HG02870 (cell line): ENCODE measurements around the gene APOC3.
A peak's percentile ranks its signal among the peaks of the same experiment; 100 is the strongest.

Experiments
- ATAC-seq: cut with Tn5 transposase; IDR thresholded peaks from one replicate; pipeline ENCODE4 v1.9.1; 2021; ENCODE audit warnings: mild to moderate bottlenecking, moderate library complexity; ENCODE audit not compliant: unreplicated experiment

APOC3 gene

DNA sequence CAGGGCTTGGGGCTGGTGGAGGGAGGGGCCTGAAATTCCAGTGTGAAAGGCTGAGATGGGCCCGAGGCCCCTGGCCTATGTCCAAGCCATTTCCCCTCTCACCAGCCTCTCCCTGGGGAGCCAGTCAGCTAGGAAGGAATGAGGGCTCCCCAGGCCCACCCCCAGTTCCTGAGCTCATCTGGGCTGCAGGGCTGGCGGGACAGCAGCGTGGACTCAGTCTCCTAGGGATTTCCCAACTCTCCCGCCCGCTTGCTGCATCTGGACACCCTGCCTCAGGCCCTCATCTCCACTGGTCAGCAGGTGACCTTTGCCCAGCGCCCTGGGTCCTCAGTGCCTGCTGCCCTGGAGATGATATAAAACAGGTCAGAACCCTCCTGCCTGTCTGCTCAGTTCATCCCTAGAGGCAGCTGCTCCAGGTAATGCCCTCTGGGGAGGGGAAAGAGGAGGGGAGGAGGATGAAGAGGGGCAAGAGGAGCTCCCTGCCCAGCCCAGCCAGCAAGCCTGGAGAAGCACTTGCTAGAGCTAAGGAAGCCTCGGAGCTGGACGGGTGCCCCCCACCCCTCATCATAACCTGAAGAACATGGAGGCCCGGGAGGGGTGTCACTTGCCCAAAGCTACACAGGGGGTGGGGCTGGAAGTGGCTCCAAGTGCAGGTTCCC, at the start of gene APOC3:
Gene APOC3, plus strand, starts transcription at position 383 of the 659 bp plus-strand sequence. CDS start 676 bp downstream, outside the sequence.
- ATAC-seq = no peak

DNA sequence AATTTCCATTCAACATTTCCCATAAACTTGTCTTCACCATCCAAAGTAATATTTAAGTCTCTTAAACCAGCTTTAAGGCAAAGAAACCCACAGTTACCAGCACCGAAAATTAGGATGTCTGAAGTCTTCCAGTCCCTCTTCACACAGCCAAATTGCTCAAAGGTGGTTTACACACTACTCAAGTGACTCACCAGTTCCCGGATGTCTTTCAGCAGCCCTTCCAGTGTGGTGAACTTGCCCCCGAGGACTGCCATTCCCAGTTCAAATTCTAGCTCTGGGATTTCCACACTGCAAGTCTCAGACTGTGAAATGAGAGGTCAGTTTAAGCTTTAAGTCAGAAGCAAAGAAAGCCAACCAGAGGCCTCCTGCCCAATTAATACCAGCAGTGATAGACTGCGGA, 47.0 kb upstream of the APOC3 start:
- ATAC-seq = peak; percentile 52

DNA sequence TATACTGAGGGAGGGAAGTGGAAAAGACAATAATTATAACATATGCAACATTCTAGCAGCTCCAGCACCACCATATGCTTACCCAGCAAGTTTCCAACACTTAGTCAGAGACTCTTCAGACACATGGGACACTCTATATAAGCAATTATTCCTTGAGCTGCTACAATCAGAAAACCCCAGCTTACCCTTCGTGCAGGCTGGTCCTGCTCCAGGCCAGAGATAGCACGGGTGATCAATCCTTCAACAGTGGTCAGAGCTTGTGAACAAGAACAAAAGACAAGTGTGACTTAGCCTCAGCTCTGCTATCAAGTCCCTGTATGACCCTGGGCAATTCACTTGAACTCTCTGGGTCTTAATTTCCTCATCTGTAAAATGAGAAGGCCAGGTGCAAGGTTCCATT, 43.4 kb upstream of the APOC3 start:
- ATAC-seq = no peak

DNA sequence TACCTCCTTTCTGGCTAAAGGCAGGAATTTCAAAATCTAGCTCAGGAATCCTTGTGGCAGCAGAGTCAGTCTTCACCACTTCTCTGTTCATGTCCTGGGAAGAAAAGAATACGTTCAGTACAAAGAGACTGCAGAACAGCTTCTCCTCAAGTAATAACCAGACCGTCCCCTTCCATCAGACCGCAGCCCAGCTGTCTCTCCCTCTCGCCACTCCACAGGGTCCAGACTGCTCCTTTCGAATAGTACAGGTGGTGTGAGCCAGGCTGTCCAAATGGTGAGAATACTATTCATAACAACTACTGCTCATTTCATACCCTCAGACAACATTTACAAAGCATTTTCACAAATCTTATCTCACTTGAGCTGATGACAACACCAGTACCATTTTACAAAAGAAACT, 42.7 kb upstream of the APOC3 start:
- no peak for ATAC-seq

DNA sequence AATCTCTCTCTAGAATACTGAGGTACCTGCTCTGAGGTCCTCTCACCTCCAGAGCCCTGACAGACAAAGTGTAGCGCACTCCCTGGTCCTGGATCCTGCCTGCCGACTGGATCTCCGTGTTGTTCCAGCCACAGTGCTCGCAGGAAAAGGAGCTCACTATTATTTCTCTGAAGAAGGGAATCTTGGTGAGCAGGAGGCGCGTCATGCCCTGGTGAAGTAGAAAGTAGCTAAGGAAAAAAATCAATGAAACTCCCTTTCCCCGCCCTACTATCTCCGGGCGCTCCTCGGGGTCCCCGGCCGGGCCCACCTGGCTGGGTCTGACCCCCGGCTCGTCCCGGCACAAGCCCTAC, 42.3 kb upstream of the APOC3 start:
- ATAC-seq = no peak

DNA sequence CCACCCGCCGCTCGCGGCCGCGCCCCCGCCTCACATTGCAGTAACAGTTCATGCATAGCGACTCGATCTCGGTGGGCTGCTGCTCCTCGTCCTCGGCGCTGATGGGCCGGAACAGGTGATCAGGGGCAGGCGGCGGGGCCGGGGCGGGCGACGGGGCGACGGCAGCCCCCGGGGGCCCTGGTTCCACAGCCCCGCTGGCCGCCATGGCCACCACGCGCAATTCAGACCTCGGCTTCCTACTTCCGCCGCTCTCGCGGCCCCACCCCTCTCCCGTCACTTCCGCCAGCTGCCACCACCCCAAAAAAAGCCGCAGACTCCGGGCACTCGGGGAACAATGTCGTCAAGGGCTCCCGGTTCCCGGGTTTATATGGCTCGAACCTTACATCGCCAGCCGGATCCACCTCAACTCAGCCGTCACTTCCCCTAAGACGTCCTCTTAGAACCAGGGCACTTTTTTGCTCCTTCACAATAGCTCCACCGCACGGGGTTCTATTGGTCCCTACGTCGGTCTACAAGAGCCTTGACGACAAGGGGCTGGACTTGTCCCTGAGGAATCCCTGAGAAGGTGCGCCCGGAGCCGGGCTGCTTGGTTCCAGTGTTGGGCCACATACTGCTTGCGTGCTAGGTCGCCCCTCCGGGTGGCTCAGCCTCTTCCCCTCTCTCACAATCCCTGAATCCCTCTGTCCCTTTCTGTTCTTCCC, 41.8 kb upstream of the APOC3 start, which contains the start of gene ZPR1:
Gene ZPR1, minus strand, starts transcription at position 238 of the 701 bp plus-strand sequence. Its CDS starts 33 bp downstream, at position 205.
- peak; percentile 82 for ATAC-seq

DNA sequence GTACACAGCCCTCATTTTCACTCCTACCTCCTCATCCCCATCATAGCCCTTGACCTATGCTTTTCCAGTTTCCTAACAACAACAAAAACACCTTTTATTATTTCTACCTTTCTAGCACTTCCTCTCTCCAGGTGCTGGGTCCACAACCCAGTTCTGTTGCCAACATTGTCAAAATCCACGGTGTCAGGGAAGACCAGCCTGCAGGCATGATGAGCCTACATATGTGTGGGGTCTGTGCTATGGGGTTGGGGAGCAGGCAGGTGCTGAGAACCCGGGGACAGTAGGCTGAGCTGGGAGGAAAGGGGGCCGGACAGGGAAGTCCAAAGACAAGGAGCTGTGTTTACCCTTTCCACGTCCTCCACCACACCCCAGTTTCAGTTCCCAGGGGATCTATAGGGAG, 41.2 kb upstream of the APOC3 start:
- no peak for ATAC-seq

DNA sequence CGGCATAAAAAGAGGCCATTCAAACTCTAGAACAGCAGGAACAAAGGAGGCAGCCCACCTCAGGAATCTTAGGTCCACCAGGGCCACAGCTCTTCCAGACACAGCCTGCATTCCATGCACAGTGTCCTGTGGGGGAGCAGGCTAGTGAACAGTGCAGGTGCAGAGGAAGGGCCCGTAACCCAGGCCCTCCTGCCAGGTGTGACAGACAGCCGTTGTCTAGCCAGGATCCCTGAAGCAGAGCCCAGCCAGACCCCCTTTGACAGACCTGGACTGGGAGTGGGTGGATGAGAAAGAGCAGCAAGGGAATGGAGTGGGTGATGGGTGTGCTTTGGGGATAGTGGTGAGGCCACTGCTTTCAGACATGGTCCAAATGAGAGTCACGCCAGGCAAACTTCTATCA, 40.7 kb upstream of the APOC3 start:
- no peak for ATAC-seq

DNA sequence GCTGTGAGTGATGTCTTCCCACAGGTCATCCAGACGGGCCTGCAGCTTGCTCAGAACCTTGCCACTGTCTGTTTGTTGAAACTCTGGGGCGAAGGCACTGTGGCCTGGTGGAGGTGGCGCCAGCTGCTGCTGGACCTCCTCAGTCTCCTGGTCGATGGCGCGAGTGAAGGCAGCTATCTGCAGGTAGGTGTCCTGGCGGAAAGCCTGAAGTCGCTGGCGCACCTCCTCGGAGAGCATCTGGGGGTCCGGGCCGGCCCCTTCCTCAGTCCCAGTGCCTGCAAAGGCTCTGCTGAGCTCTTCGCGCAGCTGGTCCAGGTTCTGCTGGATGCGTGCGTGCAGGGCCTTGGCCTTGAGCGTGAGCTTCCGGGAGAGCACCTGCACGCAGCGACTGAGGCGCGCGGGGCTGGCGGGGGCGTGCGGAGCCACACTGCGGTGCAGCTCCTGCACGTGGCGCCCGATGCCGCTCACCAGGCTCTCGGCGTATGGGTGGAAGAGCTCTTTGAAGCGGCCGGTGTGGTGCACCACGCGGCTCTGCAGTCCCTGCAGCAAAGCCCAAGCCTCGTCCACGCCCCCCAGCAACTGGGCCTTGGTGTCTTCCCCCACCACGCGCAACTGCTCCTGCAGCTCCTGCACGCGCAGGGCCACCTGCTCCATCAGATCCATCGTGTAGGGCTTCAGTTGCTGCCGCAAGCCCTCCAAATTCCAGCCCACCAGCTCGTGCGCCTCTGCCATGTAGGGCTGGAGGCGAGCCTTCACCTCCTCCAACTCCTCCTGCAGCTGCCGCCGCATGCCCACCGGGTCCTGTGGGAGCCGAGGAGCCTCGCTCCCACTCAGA, 39.3 kb upstream of the APOC3 start:
- no peak for ATAC-seq

DNA sequence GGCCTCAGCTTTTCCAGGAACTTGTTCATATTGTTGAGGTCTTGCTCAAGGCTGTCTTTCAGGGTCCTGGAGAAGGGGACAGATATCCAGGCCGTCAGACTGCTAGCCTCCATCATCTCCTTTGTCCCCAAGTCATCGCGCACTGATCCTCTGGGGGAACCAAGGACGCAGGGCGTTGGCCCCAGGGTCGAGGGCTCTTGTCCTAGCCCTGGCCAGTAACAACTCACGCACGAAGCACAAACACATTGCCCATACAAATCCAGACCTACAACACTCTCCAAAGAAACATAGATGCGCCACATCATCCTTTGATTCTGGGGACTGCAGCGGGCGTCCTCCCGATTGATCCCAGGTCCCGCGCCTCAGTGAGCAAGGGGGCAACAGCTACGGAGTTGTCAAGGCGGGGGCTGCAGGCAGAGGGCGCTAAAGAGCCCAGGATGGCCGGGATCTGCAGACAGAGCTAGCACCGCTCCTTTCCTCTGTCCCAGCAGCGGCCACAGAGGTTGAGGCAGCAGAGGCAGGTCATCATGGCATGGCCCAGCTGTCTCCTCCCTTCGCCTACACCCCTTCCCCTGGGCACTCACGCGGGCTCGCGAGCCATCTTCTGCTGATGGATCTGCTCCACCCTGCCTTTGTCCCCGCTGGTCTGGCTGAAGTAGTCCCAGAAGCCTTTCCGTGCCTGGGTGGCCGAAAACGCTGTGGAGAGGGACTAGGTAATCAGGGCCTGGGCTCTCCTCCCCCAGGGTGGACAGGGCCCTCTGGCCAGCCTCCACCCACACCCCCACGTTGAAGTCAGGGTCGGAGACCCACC, 38.5 kb upstream of the APOC3 start:
- peak; percentile 36 for ATAC-seq

DNA sequence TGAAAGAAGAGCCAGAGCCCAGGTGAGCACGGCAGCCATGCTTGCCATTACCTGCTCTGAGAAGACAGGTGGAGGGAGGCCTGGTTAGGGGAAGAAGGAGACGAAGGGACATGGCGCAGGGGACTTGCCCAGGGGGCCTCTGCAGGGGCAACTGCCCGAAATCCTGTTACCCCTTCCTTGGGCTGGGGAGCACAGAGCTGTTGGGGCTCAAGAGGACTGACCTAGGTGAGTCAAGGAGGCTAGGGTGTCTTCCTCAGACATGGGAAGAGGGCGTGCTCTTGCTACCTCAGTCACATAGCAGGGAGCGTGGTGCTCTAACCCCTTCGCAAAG, 37.9 kb upstream of the APOC3 start, which contains the start of gene APOA5:
Gene APOA5, minus strand, starts transcription at position 67 of the 331 bp plus-strand sequence. Its CDS starts 19 bp downstream, at position 48.
- no peak for ATAC-seq

DNA sequence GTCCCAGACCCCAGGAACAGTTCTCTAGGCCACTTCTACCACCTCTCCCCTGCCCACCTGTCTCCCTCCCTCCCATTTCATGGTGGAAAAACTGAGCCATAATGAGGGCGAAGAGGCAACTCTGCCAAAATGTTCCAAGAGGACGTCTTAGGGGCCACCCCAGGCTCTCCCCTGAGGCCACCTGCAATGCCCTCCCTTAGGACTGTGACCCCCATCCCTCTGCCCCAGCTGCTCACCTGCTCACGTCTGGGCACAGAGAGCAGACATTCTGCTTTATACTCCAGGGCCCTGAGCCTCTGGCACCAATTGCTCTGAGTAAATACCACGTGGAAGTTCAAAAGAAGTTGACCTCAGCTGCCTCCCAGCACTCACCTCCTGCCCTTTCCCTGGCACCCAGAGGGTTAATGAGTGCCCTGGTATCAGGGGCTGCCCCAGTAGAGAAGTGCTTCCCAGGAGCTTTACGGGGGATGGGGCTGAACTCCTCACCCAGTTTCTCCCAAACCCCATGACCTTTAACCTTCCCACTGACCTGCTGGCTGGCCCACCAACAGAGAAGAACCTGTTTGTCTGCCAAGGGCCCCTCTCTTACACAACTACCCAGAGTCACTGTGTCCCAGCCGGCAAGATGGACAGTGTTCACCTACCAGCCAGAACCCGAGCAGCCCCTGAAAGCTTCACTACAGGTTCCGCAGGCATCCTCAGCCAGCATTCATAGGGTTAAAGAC, 37.4 kb upstream of the APOC3 start:
- ATAC-seq = no peak

DNA sequence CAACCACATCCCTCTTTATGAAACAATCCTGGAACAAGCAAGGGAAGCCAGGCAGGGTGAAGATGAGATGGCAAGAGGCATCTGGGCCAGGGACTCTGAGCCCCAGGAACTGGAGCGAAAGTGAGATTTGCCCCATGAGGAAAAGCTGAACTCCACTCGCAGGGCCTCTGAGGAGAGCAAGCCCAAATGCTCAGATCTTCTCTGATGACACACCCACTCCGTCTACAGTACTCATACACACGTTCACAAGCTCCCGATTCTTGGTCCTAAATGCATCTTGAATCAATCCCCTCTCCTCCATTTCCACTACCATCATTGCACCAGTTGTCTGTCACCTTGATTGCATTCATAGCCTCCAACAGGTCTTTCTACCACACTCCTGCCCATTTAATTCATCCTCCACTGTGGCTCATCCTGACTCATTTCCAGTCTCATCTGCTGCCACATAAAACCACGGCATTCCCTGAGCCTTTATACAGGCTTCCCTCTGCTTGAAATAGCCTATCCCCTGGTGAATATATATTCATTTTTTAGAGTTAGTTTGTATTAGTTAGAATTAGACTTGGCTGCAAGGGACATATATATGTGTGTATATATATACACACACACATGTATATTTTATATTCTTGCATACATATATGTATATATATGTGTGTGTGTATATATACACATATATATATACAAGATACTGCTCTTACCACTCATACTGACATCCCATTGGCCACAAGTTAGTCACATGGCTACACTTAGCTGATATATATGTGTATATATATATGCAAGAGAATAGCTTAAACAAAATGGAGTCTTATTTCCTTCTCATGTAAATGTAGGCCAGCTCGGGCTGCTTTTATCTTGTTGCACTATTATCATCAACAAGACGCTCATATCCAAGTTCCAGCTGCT, 36.6 kb upstream of the APOC3 start:
- ATAC-seq = no peak

DNA sequence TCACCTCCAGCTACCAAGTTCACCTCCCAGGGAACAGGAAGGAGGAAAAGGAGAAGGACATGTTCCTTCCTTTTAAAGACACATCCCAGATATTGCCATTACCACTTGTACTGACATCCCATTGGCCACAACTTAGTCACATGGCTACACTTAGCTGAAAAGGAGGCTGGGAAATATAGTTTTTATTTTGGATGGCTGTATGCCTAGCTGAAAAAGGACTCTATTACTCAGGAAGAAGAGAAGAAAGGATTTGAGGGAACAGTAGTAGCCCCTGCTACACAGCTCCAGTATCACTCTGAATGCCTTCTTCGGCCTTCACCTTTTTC, 36.0 kb upstream of the APOC3 start:
- ATAC-seq = no peak

DNA sequence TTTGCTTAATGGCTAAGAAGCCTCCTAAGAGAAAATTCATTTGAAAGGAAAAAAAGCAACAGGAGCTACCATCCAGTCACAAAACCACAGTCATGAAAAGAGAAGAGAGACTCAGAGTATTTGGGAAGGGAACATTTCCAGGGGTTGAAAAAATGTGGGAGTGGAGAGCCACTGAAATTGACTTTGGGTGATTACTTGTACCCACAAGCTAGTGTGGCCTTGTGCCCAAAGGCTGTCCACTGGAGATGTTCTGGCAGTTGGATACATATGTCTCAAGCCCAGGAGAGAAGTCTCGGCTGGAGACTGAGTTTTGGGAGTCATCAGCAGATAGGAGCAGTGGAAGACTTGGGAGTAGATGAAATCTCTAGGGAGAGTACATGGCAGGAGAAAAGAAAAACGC, 34.9 kb upstream of the APOC3 start:
- no peak for ATAC-seq

DNA sequence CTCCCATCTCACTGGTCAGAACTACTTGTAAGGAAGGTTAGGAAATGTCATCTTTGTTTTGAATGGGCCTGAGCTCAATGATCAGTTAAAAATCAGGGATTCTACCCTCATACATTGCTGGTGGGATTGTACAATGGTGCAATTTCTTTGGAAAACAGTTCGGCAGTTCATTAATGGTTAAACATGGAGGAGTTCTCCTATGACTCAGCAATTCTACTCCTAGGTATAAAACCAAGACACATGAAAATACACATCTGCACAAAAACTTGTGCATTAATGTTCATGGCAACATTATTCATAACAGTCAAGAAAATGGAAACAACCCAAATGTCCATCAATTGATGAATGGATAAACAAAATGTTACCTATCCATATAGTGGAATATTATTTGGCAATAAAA, 33.2 kb upstream of the APOC3 start:
- no peak for ATAC-seq

DNA sequence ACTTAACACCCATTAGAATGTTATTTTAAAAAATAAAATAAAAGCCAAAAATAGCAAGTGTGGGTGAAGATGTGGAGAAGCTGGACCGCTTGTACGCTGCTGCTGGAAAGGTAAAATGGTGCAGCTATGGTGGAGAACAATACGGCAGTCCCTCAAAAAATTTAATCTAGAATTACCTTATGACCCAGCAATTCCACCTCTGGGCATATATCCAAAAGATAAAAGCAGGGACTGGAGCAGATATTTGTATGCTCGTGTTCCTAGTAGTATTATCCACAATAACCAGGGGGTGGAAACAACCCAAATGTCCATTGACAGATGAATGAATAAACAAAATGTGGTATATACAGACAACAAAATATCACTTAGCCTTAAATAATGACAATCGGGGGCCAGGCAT, 31.9 kb upstream of the APOC3 start:
- no peak for ATAC-seq

DNA sequence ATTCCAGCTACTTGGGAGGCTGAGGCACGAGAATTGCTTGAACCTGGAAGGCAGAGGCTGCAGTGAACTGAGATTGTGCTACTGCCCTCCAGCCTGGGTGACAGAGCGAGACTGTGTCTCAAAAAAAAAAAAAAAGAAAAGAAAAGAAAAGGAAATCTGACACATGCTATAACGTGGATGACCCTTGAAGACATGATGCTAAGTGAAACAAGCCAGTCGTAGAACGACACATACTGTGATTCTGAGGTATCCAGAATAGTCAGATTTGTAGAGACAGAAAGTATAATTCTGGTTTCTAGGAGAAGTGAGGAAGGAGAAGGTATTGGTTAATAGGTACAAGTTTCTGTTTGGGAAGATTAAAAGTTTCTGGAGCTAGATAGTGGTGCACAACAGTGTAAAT, 31.3 kb upstream of the APOC3 start:
- no peak for ATAC-seq

DNA sequence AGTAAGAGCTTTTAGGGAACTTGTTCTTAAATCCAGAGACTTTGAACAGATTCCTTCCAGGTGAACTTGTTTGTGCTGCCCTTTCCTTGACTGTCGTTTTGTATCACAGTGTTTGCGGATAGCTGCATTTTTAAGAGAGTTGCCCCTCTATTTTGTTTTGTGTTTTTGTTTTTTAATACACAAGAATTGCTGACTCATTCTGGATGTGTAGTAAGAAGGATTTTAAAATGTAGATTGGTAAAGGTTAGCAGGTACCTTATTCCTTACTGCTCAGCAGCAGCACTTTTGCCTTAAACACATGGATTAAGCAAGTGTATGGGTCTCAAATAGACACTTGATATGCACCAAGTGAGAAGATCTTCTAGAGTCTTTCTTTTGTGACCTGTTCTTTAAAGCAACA, 29.1 kb upstream of the APOC3 start:
- ATAC-seq = no peak
